Measurements from ENCODE around the gene ADCY3. TPM values are rescaled to one million over a fixed set of nuclear protein-coding genes. Genes with fewer than 3 reads are reported as not detected.

The ADCY3 gene
- total RNA-seq, 1 donor from 2014 or later = 46.2 TPM

- no peak for TF ChIP-seq CTCF (conservative IDR thresholded peaks at IDR 0.05)
- DNase-seq (ENCODE audit: extremely low spot score, unreplicated experiment) = no peak
- Mint-ChIP-seq H3K9me3 (no peaks in the 10 kb centered on the region), H3K27me3 (peaks cover 10% of the 10 kb centered on the region), H3K4me3 (peak overlapping the region; percentile 90), H3K36me3 (peaks cover 7% of the 10 kb centered on the region), H3K27ac (no peak overlapping the region), H3K4me1 (ENCODE audit: unreplicated experiment) (peaks cover 15% of the 10 kb centered on the region)
Measured at GRCh38 chr2:24918326-24919036, 1.6 kb downstream of the ADCY3 start.

DNA sequence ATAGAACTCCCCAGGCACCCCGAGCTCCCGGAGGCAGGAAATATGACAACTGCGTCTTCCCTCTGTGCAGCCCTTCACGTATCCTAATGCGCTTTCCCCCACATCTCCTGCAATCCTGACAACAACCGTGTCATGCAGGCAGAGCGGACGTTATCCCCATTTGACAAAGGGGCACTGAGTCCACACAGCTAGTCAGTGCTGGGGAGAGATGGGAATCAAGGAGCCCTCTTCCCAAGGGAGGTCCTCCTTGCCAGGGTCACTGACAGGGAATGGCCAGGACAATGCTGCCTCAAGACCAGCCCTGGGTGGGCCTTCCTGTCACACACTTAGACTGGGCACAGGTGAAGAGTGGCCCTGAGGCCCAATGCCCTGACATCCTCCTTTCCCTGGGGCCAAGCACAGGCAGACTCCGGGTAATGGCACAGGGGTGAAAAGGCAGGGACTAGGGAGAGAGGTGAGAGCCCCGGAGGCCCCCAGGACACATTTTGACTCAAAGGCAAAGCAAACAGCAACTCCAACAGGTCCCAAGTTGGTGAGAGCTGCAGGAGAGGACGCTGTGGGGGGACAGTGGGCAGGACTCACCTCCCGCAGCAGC is 2.2 kb downstream of the ADCY3 start:
- Mint-ChIP-seq H3K27ac (no peak overlapping the region), H3K36me3 (peaks cover 7% of the 10 kb centered on the region), H3K27me3 (peaks cover 9% of the 10 kb centered on the region), H3K4me1 (ENCODE audit: unreplicated experiment) (peaks cover 20% of the 10 kb centered on the region), H3K9me3 (no peaks in the 10 kb centered on the region), H3K4me3 (peak overlapping the region; percentile 90)
- no peak for DNase-seq (ENCODE audit: extremely low spot score, unreplicated experiment)
- no peak for TF ChIP-seq CTCF (conservative IDR thresholded peaks at IDR 0.05)

DNA sequence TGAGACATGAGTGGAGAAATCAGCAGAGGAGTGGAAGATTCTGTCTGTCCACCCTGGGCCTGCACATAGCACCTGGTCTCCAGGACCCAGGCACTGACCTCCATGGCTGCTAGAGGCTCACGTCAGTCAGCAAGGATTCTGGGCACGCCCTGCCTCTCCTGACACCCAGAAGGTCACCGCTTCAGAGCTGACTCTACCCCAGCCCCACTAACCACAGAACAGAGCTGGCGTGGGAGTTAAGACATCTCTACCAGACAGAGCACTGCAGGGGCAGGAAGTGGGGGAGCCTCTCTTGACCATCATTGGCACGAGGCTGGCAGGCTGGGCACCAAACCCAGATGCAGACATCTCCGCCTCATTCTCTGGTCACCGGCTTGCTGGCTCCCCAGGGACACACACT is 3.0 kb downstream of the ADCY3 start:
- no peak for DNase-seq (ENCODE audit: extremely low spot score, unreplicated experiment)
- no peak for TF ChIP-seq CTCF (conservative IDR thresholded peaks at IDR 0.05)
- Mint-ChIP-seq H3K4me3 (peak overlapping the region; percentile 47), H3K27ac (no peak overlapping the region), H3K36me3 (peaks cover 10% of the 10 kb centered on the region), H3K27me3 (peaks cover 9% of the 10 kb centered on the region), H3K9me3 (no peaks in the 10 kb centered on the region), H3K4me1 (ENCODE audit: unreplicated experiment) (peaks cover 23% of the 10 kb centered on the region)

DNA sequence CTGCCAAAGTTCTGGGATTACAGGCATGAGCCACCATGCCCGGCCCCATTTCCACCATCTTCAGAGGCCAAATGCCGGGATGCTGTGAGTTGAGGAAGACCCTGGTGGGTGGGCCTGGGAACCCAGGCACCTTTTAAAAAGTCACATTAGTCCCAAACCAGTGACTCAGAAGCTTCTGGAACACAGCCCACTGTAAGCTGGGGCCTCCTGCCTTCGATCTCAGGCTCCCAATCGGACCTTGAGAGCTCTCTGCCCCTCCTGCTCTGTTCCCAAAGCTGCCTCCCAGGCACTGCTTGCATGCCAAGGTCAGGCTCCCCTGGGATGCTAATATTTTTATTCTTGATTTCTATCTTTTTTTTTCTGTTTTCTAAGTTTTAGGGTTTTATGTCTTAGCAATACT is 4.2 kb downstream of the ADCY3 start:
- DNase-seq (ENCODE audit: extremely low spot score, unreplicated experiment) = no peak
- Mint-ChIP-seq H3K4me1 (ENCODE audit: unreplicated experiment) (peaks cover 23% of the 10 kb centered on the region), H3K27me3 (peaks cover 5% of the 10 kb centered on the region), H3K9me3 (no peaks in the 10 kb centered on the region), H3K27ac (no peak overlapping the region), H3K36me3 (peaks cover 14% of the 10 kb centered on the region), H3K4me3 (no peak overlapping the region)
- no peak for TF ChIP-seq CTCF (conservative IDR thresholded peaks at IDR 0.05)

DNA sequence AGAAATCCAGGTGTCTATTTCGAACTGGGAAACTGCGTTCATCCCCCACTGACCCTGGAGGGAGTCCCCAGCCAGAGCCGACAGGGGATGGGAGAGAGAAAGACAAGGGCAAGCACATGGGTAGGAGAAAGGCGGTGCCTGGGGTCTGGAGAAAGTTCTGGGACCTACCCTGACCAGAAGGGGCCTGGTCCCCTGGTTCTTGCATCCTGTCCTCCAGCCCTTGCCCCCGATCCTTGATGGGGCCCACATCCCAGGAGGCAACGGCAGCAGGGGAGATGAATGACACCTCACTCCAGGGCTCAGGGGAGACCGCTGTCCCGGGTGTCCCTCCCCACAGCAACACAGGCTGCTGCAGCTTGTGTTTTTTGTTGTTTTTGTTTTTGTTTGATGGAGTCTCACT is 4.9 kb downstream of the ADCY3 start:
- DNase-seq (ENCODE audit: extremely low spot score, unreplicated experiment) = no peak
- Mint-ChIP-seq H3K9me3 (no peaks in the 10 kb centered on the region), H3K4me3 (no peak overlapping the region), H3K27me3 (peaks cover 3% of the 10 kb centered on the region), H3K4me1 (ENCODE audit: unreplicated experiment) (peaks cover 23% of the 10 kb centered on the region), H3K36me3 (peaks cover 15% of the 10 kb centered on the region), H3K27ac (no peak overlapping the region)
- no peak for TF ChIP-seq CTCF (conservative IDR thresholded peaks at IDR 0.05)

All from type B pancreatic cell (in vitro differentiated cells).